Measurements from ENCODE around the gene TES.

GRCh38 chr7:116224492-116225098, 14.3 kb downstream of the TES start:
- TF ChIP-seq CTCF (IDR thresholded peaks at IDR 0.05; ENCODE audit: borderline replicate concordance, extremely low read depth, low read length, poor library complexity, severe bottlenecking): no peak
- no peak for TF ChIP-seq EZH2 (IDR thresholded peaks at IDR 0.05; ENCODE audit: borderline replicate concordance, low read depth, low read length, severe bottlenecking)

All from DND-41 (cell line).